Measurements from ENCODE around the gene ZNF770. TPM values are rescaled to one million over a fixed set of nuclear protein-coding genes. Genes with fewer than 3 reads are reported as not detected.

Gene ZNF770, protein sequence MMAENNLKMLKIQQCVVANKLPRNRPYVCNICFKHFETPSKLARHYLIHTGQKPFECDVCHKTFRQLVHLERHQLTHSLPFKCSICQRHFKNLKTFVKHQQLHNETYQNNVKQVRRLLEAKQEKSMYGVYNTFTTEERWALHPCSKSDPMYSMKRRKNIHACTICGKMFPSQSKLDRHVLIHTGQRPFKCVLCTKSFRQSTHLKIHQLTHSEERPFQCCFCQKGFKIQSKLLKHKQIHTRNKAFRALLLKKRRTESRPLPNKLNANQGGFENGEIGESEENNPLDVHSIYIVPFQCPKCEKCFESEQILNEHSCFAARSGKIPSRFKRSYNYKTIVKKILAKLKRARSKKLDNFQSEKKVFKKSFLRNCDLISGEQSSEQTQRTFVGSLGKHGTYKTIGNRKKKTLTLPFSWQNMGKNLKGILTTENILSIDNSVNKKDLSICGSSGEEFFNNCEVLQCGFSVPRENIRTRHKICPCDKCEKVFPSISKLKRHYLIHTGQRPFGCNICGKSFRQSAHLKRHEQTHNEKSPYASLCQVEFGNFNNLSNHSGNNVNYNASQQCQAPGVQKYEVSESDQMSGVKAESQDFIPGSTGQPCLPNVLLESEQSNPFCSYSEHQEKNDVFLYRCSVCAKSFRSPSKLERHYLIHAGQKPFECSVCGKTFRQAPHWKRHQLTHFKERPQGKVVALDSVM
- polyA plus RNA-seq: 47.1 and 83.9 TPM in 2 replicates

DNA sequence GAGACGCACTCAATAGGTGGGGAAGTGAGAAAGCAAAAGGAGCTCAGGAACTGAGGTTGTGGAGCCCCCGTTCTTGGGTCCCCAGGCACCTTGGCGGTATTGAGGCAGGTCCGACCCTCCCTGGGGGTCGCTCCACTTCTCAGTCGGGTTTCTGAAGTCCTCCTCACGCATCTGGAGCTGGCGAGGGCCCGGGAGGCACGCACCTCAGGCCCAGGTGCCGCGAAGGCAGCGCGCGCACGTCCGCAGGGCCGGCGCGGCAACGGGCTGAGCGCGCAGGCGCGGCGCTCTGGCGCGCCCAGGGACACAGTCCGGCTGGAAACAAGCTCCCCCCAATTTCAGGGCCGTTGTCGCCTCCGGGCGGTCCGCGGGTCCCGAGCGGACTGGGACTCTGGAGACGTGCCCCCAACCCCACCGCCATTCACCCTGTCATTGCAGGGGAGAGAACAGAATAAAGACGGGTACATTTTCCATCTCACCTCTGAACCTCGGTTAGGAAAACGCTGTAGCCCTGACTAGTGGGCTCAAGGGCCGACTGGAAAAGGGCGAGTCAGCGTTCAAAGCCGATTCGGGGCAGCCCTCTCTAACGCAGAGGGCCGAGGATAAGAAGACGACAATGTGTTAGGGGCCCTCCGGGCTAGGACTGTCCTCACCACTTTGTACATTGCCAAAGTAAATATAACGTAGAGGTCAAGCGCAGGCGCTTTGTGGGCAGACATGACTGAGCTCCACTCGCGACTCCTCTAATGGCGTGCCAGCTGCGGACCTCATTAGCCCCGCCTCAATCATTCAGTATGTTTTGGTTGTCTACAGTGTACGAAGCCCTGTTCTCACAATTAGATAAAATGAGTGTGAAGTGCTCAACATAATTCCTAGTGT lies at the start of gene ZNF770:
Gene ZNF770 (minus strand): TSS at position 261 of the 876 bp plus-strand sequence. CDS start 4,853 bp downstream, outside the sequence.

DNA sequence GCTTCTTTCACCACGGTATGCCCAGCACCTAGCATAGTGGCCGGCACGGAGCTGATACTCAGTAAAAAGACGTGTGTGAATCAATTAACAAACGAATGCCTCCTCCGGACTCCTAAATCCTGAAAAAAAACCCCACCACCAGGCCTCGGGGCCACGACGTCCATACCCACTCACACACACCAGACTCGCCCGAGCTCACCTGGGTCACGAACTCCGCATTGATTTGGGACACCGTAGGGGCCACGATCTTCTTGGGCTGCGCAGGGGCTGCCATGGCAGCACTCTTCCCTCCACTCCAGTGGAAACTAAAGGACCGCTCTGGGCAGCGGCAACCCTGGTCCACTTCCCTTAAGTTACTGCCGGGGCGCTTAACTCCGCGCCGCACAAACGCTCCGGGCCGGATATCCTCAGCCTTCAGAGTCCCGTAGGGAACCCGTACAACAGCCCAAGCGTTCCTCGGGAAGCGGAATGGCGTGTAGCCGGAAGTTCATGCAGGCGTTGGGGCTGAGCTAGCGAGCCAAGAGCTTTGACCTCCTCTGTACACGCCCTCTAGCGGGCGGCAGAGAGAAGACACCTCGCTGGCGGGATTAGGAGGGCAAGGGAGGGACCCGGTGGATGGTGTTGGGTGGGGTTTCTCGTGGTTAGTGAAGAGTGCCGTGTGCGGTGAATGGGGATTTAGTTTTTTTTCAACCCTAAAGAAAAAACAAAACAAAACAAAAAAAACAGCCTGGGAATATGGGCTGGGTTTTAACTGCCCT lies 18.6 kb downstream of the ZNF770 start, which contains the start of gene AQR:
Gene AQR (minus strand): TSS at position 403 of the 758 bp plus-strand sequence. CDS start 129 bp downstream, at position 274.

Other genes with a start within 250 kb of the ZNF770 start
- gene GJD2, start 233.3 kb downstream of the ZNF770 start, polyA plus RNA-seq: 6.8 and 17.8 TPM in 2 replicates
- gene ACTC1, start 192.7 kb downstream of the ZNF770 start, polyA plus RNA-seq: 1.4 and 2.6 TPM in 2 replicates
- gene AQR, start 18.5 kb downstream of the ZNF770 start, polyA plus RNA-seq: 19.9 and 27.5 TPM in 2 replicates
- not detected in 2 replicates for gene NANOGP8, start 97.0 kb upstream of the ZNF770 start, polyA plus RNA-seq